GM12865 (cell line): ENCODE data around the gene SRSF11.
"Not testable (repeated sequence)": the region's sequence is repeated elsewhere in the genome, so short reads cannot be mapped to it uniquely, and the experiment has no call there.

ENCODE experiments used
- DNase-seq: peaks from one replicate; pipeline ENCODE4 v3.0.0; 2010; ENCODE audit warnings: low read depth
- H3K4me3 ChIP-seq: 2 replicates; pipeline ENCODE4 v1.5.1; 2011; ENCODE audit warnings: mild to moderate bottlenecking, low read depth, low read length, control low read depth
- TF ChIP-seq, protein P1 (sequence below): IDR thresholded peaks from 2 replicates; pipeline ENCODE4 v1.5.1; 2011; ENCODE audit warnings: low read length, control low read depth, low read depth, inconsistent platforms; ENCODE audit not compliant: insufficient read depth; ENCODE audit errors: missing control alignments

Gene SRSF11, protein sequence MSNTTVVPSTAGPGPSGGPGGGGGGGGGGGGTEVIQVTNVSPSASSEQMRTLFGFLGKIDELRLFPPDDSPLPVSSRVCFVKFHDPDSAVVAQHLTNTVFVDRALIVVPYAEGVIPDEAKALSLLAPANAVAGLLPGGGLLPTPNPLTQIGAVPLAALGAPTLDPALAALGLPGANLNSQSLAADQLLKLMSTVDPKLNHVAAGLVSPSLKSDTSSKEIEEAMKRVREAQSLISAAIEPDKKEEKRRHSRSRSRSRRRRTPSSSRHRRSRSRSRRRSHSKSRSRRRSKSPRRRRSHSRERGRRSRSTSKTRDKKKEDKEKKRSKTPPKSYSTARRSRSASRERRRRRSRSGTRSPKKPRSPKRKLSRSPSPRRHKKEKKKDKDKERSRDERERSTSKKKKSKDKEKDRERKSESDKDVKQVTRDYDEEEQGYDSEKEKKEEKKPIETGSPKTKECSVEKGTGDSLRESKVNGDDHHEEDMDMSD

DNA sequence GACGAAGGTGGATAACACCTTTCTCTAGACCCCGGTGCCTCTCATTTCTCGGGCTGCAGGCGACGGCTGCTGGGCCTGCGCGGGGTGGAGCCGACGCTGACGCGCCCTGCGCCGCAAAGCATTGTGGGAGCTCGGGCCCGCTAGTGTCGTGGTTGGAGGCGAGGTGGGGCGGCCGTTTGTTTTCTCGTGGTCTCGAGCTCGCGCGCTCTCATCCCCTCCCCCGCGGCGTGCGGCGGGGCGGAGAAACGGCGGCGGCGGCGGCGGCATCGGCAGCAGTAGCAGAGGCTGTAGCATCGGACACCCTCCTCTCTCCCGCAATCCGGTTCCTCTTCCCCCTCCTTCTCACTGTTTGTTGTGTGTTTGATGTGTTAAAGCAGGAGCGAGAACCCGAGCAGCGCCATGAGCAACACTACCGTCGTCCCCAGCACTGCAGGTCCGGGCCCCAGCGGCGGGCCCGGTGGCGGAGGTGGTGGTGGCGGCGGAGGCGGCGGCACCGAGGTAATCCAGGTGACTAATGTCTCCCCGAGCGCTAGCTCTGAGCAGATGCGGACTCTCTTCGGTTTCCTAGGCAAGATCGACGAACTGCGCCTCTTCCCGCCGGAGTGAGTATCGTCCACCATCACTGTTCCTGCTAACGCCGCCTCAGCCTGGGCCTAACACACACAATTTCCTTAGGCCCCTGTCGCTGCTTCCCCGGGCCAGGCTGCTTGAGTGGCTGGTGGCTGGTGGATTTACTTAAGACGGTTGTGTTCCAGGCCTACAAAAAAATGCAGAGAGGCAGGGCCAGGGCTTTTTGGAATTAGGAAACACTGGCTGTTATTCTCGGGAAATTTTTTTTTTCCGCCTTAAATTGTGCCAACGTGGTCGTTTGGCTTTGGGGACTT, at the start of gene SRSF11:
TSS of gene SRSF11 (plus strand) at position 143 of the 884 bp plus-strand sequence. CDS start at position 400, 257 bp downstream.
- TF ChIP-seq, protein P1, sequence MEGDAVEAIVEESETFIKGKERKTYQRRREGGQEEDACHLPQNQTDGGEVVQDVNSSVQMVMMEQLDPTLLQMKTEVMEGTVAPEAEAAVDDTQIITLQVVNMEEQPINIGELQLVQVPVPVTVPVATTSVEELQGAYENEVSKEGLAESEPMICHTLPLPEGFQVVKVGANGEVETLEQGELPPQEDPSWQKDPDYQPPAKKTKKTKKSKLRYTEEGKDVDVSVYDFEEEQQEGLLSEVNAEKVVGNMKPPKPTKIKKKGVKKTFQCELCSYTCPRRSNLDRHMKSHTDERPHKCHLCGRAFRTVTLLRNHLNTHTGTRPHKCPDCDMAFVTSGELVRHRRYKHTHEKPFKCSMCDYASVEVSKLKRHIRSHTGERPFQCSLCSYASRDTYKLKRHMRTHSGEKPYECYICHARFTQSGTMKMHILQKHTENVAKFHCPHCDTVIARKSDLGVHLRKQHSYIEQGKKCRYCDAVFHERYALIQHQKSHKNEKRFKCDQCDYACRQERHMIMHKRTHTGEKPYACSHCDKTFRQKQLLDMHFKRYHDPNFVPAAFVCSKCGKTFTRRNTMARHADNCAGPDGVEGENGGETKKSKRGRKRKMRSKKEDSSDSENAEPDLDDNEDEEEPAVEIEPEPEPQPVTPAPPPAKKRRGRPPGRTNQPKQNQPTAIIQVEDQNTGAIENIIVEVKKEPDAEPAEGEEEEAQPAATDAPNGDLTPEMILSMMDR, result no peak
- peak; percentile 97 for DNase-seq
- H3K4me3 ChIP-seq, result peak within 1 kb of the TSS; percentile 94

DNA sequence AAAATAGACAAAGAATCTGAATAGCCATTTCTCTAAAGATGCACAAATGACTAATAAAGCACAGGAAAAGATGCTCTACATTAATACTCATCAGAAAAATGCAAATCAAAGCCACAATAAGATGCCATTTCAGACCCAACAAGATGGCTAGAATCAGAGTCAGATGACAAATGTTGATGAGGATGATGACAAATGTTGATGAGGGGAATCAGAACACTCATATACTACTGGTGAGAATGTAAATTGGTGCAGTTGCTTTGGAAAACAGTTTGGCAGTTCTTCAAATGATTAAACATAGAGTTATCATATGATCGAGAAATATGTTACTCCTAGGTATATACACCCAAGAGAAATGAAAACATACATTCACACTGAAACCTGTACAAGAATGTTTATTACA, 49.7 kb upstream of the SRSF11 start:
- H3K4me3 ChIP-seq, result no peak overlapping the region
- no peak for DNase-seq
- TF ChIP-seq, protein P1, result no peak

DNA sequence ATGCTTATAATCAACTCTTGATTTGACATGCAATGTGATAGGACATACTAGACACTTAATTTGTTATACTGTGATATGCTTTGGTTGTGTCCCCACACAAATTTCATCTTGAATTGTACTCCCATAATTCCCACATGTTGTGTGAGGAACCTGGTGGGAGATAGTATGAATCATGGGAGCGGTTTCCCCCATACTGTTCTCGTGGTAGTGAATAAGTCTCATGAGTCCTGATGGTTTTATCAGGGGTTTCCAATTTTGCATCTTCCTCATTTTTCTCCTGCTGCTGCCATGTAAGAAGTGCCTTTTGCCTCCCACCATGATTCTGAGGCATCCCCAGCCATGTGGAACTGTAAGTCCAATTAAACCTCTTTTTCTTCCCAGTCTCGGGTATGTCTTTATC, 36.0 kb upstream of the SRSF11 start:
- not testable (repeated sequence) for DNase-seq

DNA sequence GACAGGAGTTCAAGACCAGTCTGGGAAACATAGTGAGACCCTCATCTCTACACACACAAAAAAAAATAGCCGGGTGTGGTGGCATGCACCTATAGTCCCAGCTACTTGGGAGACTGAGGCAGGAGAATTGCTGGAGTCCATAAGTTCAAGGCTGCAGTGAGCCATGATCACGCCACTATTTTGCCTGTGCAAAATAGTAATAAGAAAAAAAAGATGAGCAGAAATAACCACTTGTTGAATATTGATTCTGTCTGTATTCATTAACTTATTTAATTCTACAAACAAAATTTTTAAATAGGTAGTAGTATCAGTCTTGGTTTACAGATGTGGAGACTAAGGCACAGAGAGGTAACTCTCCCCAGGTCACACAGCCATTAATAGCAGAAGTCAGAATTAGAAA, 32.7 kb upstream of the SRSF11 start:
- no peak overlapping the region for H3K4me3 ChIP-seq
- no peak for DNase-seq
- TF ChIP-seq, protein P1, result no peak

More for the DNA sequence above, 36.0 kb upstream of the SRSF11 start:
- not testable (repeated sequence) for H3K4me3 ChIP-seq

DNA sequence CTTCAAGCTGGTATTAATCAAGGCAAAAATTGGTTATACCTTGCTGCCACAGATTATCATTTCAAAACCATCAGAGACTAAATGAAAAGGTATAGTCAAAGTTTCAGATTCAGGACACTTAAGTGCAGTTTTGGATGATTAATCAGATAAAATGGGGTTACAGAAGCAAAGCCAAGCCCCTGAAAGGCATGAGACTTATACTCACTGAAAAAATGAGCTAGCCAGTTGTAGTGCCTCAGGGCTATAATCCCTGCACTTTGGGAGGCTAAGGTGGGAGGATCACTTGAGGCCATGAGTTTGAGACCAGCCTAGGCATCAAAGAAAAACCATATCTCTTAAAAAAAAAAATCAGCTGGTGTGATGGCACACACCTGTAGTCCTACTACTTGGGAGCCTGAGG, 31.0 kb upstream of the SRSF11 start:
- TF ChIP-seq, protein P1, result no peak
- H3K4me3 ChIP-seq, result no peak overlapping the region
- DNase-seq, result no peak

DNA sequence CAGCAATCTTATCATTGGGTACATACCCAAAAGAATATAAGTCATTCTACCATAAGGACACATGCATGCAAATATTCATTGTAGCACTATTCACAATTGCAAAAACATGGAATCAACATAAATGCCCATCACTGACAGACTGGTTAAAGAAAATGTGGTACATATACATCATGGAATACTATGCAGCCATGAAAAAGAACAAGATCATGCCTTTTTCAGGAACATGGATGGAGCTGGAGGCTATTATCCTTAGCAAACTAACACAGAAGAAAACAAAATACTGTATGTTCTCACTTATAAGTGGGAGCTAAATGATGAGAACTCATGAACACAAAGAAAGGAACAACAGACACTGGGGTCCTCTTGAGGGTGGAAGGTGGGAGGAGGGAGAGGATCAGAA, 28.7 kb upstream of the SRSF11 start:
- DNase-seq, H3K4me3 ChIP-seq: not testable (repeated sequence)

DNA sequence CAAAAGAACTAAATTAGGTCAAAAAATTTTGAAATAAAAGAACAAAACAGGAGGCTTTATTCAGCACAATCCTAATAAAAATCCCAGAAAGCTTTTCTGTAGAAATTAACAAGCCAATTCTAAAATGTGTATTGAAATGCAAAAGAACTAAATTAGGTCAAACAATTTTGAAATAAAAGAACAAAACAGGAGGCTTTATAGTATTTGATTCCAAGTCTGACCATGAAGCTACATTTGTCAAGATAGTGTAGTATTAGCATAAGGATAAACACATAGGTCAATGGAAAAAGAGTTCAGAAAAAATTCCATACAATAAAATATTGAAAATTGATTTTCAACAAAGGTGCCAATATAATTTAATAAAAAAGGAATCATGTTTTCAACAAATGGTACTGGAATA, 26.6 kb upstream of the SRSF11 start:
- DNase-seq, result no peak
- TF ChIP-seq, protein P1, result no peak
- no peak overlapping the region for H3K4me3 ChIP-seq
